VCaP (cell line): ENCODE measurements around the gene NUCKS1.

Source experiments
- H3K27ac ChIP-seq: fragments of 450-650 bp; 2 replicates; pipeline ENCODE4 v1.5.1; 2017
- TF ChIP-seq, protein P1 (sequence below): fragments of 450-650 bp; conservative IDR thresholded peaks from 2 replicates; pipeline ENCODE4 v1.5.1; 2017; ENCODE audit warnings: mild to moderate bottlenecking, moderate library complexity

Gene NUCKS1

GRCh38 chr1:205680073-205680851 is 69.7 kb downstream of the NUCKS1 start, which contains the start of gene SLC45A3:
Gene SLC45A3 (minus strand): TSS chr1:205680509. CDS start chr1:205664656, 15,853 bp downstream.
- TF ChIP-seq, protein P1, sequence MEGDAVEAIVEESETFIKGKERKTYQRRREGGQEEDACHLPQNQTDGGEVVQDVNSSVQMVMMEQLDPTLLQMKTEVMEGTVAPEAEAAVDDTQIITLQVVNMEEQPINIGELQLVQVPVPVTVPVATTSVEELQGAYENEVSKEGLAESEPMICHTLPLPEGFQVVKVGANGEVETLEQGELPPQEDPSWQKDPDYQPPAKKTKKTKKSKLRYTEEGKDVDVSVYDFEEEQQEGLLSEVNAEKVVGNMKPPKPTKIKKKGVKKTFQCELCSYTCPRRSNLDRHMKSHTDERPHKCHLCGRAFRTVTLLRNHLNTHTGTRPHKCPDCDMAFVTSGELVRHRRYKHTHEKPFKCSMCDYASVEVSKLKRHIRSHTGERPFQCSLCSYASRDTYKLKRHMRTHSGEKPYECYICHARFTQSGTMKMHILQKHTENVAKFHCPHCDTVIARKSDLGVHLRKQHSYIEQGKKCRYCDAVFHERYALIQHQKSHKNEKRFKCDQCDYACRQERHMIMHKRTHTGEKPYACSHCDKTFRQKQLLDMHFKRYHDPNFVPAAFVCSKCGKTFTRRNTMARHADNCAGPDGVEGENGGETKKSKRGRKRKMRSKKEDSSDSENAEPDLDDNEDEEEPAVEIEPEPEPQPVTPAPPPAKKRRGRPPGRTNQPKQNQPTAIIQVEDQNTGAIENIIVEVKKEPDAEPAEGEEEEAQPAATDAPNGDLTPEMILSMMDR: no peak
- H3K27ac ChIP-seq: peak within 1 kb of the TSS; percentile 88

DNA sequence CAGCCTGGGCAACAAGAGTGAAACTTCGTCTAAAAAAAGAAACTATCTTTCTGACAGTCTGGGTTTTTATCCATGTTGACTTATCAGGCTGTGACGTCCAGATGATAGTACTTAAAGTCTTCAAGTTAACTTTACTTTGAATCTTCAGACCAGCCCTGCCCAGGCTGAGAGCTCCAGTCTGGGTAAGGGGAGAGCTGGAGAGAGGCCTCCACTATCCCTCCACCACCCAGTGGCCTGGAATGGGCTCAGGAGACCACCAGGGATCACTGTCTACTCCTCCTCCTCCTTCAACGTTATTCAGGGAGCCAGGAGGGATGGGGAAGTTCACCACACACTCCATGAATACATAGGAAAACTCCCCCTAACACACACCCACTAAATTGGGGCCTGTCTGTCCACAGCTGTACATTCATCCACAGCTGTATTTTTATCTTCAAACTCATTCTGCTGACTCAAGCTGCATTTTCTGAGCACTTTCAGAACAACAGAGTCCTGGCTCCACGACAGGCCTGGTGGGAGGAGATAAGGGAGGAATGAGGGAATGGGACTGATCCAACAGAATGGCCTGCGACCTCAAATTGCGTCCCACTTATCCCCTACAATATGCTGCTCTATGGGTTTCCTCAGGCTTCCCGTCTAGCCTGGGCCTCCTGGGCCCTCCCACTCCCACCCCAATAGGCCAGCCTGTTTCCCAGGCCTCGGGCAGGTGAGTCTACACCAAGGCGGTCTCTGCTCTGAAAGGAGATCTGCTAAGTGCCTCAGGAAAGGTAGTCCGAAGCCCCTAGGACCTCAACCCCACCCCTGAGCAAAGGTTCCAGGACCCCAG is 71.5 kb downstream of the NUCKS1 start:
- peak overlapping the region; percentile 88 for H3K27ac ChIP-seq
- TF ChIP-seq, protein P1: no peak

GRCh38 chr1:205677167-205677566 is 72.8 kb downstream of the NUCKS1 start:
- TF ChIP-seq, protein P1: no peak
- H3K27ac ChIP-seq: peak overlapping the region; percentile 88

DNA sequence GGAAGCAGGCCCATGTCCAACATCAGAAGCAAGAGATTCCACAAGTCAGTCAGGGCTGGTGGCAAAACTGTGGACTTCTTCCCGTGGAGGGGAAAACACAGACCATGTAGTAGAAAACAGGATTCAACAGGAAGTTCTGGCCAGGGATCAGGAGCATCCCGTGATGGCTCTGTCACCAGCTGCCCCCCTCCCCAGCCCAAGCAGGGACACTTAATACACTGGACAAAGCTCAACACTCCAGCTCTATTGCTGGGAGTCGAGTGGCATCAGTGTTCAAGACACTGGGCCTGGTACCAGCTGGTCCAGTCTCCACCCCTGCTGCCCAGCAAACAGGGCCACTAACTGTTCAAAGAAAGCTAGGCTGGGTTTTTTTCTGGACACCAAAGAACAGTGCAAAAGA is 73.4 kb downstream of the NUCKS1 start:
- H3K27ac ChIP-seq: peak overlapping the region; percentile 88
- TF ChIP-seq, protein P1: no peak

DNA sequence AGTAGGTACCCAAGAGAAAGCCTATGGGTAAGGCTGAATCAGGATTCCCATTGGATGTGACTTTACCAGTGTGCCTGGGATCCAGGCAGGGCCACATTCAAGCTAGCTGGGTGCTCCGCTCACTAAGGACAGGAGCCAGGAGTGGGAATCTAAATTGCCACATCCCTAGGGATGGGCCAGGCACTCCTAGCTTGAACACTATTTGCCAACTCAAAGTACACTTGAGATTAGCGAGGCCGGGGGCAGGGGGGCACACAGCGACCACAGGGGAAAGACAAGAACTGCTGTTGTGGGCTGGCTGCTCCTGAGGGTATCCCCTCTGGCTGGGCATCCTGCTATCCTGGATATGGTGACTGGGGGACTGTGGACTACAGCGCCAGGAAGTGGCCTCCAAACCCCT is 74.0 kb downstream of the NUCKS1 start:
- TF ChIP-seq, protein P1: no peak
- peak overlapping the region; percentile 88 for H3K27ac ChIP-seq

GRCh38 chr1:205675247-205675646 is 74.7 kb downstream of the NUCKS1 start:
- TF ChIP-seq, protein P1: no peak
- H3K27ac ChIP-seq: peak overlapping the region; percentile 88

DNA sequence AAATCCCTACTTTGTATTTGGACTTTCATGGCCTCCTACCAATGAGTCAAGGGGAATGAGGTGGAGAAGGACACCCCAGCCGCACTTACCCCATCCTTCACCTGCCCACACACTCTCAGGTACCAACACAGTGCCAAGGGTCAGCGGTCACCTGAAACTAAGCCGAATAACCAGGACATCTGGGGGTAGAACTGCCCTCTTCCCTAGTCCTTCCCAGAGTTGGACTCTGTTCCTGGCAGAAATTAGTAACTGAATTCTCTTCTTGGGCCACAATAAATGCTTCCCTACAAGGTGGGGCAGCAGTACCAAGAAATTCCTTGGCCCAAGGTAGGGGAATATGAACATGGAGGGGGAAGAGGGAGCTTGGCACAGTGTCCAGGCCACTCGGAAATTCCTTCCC is 77.0 kb downstream of the NUCKS1 start:
- TF ChIP-seq, protein P1: no peak
- H3K27ac ChIP-seq: peak overlapping the region; percentile 88
